ENCODE measurements around the gene TMEM185B.

The TMEM185B gene

GRCh38 chr2:120223034-120223912, at the start of gene TMEM185B:
Gene TMEM185B, minus strand, starts transcription at chr2:120223400. Its CDS starts 424 bp downstream, at chr2:120222976.
- Mint-ChIP-seq H3K4me3 (peak within 1 kb of the TSS; percentile 79), H3K36me3 (ENCODE audit: low read depth) (peaks cover 40% of the 10 kb centered on the region), H3K27me3 (ENCODE audit: low read depth, poor library complexity) (peaks cover 41% of the 10 kb centered on the region), H3K9me3 (peaks cover 20% of the 10 kb centered on the region), H3K27ac (no peak within 1 kb of the TSS), H3K4me1 (peaks cover 36% of the 10 kb centered on the region)
- DNase-seq, result peak; percentile 93
- peak; percentile 29 for TF ChIP-seq CTCF (IDR thresholded peaks at IDR 0.05)

- Mint-ChIP-seq H3K9me3 (peaks cover 15% of the 10 kb centered on the region), H3K4me3 (no peak overlapping the region), H3K36me3 (ENCODE audit: low read depth) (peaks cover 30% of the 10 kb centered on the region), H3K4me1 (no peaks in the 10 kb centered on the region), H3K27ac (no peak overlapping the region), H3K27me3 (ENCODE audit: low read depth, poor library complexity) (no peaks in the 10 kb centered on the region)
- no peak for DNase-seq
- TF ChIP-seq CTCF (IDR thresholded peaks at IDR 0.05), result no peak
These were observed 48.6 kb upstream of the TMEM185B start for GRCh38 chr2:120271711-120272379.

- DNase-seq, result no peak
- TF ChIP-seq CTCF (IDR thresholded peaks at IDR 0.05), result no peak
- Mint-ChIP-seq H3K27ac (no peak overlapping the region), H3K9me3 (peaks cover 8% of the 10 kb centered on the region), H3K36me3 (ENCODE audit: low read depth) (peaks cover 24% of the 10 kb centered on the region), H3K4me1 (no peaks in the 10 kb centered on the region), H3K27me3 (ENCODE audit: low read depth, poor library complexity) (no peaks in the 10 kb centered on the region), H3K4me3 (no peak overlapping the region)
These were observed 46.6 kb upstream of the TMEM185B start for GRCh38 chr2:120269816-120270215.

- no peaks in the 10 kb centered on the region for H3K4me1 Mint-ChIP-seq
- no peak overlapping the region for H3K27ac Mint-ChIP-seq
- no peaks in the 10 kb centered on the region for H3K27me3 Mint-ChIP-seq (ENCODE audit: low read depth, poor library complexity)
- TF ChIP-seq CTCF (IDR thresholded peaks at IDR 0.05), result no peak
- H3K36me3 Mint-ChIP-seq (ENCODE audit: low read depth), result peaks cover 24% of the 10 kb centered on the region
- no peak for DNase-seq
- peaks cover 6% of the 10 kb centered on the region for H3K9me3 Mint-ChIP-seq
- no peak overlapping the region for H3K4me3 Mint-ChIP-seq
These were observed 46.0 kb upstream of the TMEM185B start for GRCh38 chr2:120269076-120269744.

- Mint-ChIP-seq H3K36me3 (ENCODE audit: low read depth) (peaks cover 20% of the 10 kb centered on the region), H3K9me3 (peaks cover 3% of the 10 kb centered on the region), H3K4me1 (no peaks in the 10 kb centered on the region), H3K27ac (peak overlapping the region; percentile 31), H3K4me3 (no peak overlapping the region), H3K27me3 (ENCODE audit: low read depth, poor library complexity) (no peaks in the 10 kb centered on the region)
- TF ChIP-seq CTCF (IDR thresholded peaks at IDR 0.05), result no peak
- no peak for DNase-seq
These were observed 44.1 kb upstream of the TMEM185B start for GRCh38 chr2:120267348-120267747.
